ENCODE measurements around the gene KBTBD7. TPM values are rescaled to one million over a fixed set of nuclear protein-coding genes. Genes with fewer than 3 reads are reported as not detected.

Gene KBTBD7
- total and polyA plus RNA-seq, 9 of the 15 experiments (the other 6 are each of a cell fraction or from before 2014, with no cell fraction given): 1.8 to 4.4 (median 3.3) TPM

GRCh38 chr13:41182231-41182630, 12.1 kb downstream of the KBTBD7 start:
- H3K9me1 ChIP-seq (ENCODE audit: control insufficient read depth, insufficient read depth, low read length): no peaks in the 10 kb centered on the region
- BruUV-seq (replicated peaks): no TSS peak
- H3K27me3 ChIP-seq (ENCODE audit: control insufficient read depth in 2 of 2, insufficient read depth in 2 of 2, low read length in 2 of 2): no peaks in the 10 kb centered on the region
- CTCF ChIA-PET (ENCODE audit: low intra/inter-chr PET ratio): no interaction called here
- in situ Hi-C loops (cut with MboI) (no loop called here), intact Hi-C loops (cut with micrococcal nuclease) (no loop called here)
- H3K9ac ChIP-seq (ENCODE audit: insufficient read depth in 1 of 2, low read depth in 2 of 2, low read length in 2 of 2): no peak overlapping the region
- peaks cover 0 to 4% of the 10 kb centered on the region in 2 experiments; a peak in 1 of 5 replicates for H3K4me1 ChIP-seq (replicated peaks in 1 of 2; ENCODE audit: control insufficient read depth in 2 of 2, insufficient read depth in 2 of 2, low read length in 2 of 2)
- H4K20me1 ChIP-seq (replicated peaks; ENCODE audit: control insufficient read depth, insufficient read depth, low read length): no peaks in the 10 kb centered on the region
- H3K79me2 ChIP-seq (ENCODE audit: control insufficient read depth, insufficient read depth, low read length): no peaks in the 10 kb centered on the region
- no peak overlapping the region for H3K4me2 ChIP-seq (ENCODE audit: insufficient read depth, low read length)
- no peak overlapping the region for H3K4me3 ChIP-seq
- DNase-seq (ENCODE audit: extremely low read depth in 1 of 4, low spot score in 3 of 4): no peak
- no peak overlapping the region for H3K27ac ChIP-seq (ENCODE audit: extremely low read depth, low read depth, low read length)
- no peak for ATAC-seq
- H3K9me3 ChIP-seq (replicated peaks; ENCODE audit: control insufficient read depth, insufficient read depth, low read depth, low read length): no peaks in the 10 kb centered on the region
- POLR2A ChIA-PET: no interaction called here
- no peak for FAIRE-seq
- no peak overlapping the region for H2AFZ ChIP-seq (ENCODE audit: low read depth, low read length)
- no peaks in the 10 kb centered on the region for H3K36me3 ChIP-seq (ENCODE audit: control insufficient read depth, insufficient read depth, low read length)
- TF ChIP-seq NBN (IDR thresholded peaks at IDR 0.05; ENCODE audit: low read depth) (no peak), HNRNPL (IDR thresholded peaks at IDR 0.05; ENCODE audit: low read depth, low read length) (no peak), NCOA6 (IDR thresholded peaks at IDR 0.05) (no peak), ARNT (IDR thresholded peaks at IDR 0.05) (no peak), RAD51 (IDR thresholded peaks at IDR 0.05; ENCODE audit: borderline replicate concordance, low read depth) (no peak), RBM34 (IDR thresholded peaks at IDR 0.05; ENCODE audit: borderline replicate concordance, insufficient read depth, low read length) (no peak), THRB (CRISPR knock-in tag; conservative IDR thresholded peaks at IDR 0.05) (no peak), MECOM (CRISPR knock-in tag; IDR thresholded peaks at IDR 0.05) (no peak)
- TF ChIP-seq, protein P1, sequence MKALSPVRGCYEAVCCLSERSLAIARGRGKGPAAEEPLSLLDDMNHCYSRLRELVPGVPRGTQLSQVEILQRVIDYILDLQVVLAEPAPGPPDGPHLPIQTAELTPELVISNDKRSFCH (CRISPR knock-in tag; IDR thresholded peaks at IDR 0.05): no peak
- TF ChIP-seq, protein P1 (tag; IDR thresholded peaks at IDR 0.05): no peak
- TF ChIP-seq, protein P2, sequence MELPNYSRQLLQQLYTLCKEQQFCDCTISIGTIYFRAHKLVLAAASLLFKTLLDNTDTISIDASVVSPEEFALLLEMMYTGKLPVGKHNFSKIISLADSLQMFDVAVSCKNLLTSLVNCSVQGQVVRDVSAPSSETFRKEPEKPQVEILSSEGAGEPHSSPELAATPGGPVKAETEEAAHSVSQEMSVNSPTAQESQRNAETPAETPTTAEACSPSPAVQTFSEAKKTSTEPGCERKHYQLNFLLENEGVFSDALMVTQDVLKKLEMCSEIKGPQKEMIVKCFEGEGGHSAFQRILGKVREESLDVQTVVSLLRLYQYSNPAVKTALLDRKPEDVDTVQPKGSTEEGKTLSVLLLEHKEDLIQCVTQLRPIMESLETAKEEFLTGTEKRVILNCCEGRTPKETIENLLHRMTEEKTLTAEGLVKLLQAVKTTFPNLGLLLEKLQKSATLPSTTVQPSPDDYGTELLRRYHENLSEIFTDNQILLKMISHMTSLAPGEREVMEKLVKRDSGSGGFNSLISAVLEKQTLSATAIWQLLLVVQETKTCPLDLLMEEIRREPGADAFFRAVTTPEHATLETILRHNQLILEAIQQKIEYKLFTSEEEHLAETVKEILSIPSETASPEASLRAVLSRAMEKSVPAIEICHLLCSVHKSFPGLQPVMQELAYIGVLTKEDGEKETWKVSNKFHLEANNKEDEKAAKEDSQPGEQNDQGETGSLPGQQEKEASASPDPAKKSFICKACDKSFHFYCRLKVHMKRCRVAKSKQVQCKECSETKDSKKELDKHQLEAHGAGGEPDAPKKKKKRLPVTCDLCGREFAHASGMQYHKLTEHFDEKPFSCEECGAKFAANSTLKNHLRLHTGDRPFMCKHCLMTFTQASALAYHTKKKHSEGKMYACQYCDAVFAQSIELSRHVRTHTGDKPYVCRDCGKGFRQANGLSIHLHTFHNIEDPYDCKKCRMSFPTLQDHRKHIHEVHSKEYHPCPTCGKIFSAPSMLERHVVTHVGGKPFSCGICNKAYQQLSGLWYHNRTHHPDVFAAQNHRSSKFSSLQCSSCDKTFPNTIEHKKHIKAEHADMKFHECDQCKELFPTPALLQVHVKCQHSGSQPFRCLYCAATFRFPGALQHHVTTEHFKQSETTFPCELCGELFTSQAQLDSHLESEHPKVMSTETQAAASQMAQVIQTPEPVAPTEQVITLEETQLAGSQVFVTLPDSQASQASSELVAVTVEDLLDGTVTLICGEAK (IDR thresholded peaks at IDR 0.05): no peak
- TF ChIP-seq, protein P2 (CRISPR knock-in tag; IDR thresholded peaks at IDR 0.05): no peak
- TF ChIP-seq, protein P3, sequence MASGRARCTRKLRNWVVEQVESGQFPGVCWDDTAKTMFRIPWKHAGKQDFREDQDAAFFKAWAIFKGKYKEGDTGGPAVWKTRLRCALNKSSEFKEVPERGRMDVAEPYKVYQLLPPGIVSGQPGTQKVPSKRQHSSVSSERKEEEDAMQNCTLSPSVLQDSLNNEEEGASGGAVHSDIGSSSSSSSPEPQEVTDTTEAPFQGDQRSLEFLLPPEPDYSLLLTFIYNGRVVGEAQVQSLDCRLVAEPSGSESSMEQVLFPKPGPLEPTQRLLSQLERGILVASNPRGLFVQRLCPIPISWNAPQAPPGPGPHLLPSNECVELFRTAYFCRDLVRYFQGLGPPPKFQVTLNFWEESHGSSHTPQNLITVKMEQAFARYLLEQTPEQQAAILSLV (tag; IDR thresholded peaks at IDR 0.05): no peak
